ENCODE data around the gene DSCAM.

DSCAM gene

DNA sequence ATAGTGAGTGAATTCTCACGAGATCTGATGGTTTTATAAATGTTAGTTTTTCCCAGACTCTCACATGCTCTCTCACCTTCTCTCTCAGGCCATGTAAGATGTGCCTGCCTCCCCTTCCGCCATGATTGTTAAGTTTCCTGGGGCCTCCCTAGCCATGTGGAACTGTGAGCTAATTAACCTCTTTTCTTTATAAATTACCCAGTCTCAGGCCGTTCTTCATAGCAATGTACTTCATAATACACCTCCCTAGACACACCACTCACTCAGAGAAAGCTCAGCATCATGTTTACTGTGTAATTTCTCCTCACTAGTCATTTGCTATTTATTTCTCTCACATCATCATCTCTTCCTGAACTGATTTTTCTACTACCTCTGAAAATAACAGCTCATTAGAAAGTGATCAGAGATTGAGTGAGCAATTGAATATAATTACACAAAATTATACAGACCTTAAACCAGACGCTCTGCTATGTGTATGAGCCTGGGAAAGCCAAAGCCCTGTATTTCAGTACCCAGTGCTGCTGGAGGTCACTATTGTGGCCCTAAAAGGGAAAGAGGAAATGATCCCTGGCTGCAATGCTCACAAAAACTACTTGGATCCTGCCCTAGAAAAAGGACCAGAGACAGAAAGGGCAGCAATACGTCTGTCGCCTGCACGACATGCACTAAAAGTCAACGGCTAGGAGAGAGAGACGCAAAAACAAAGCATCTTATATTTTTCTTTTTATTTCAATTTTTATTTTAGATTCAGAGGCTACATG, 284.5 kb downstream of the DSCAM start:
- no peak for DNase-seq

DNA sequence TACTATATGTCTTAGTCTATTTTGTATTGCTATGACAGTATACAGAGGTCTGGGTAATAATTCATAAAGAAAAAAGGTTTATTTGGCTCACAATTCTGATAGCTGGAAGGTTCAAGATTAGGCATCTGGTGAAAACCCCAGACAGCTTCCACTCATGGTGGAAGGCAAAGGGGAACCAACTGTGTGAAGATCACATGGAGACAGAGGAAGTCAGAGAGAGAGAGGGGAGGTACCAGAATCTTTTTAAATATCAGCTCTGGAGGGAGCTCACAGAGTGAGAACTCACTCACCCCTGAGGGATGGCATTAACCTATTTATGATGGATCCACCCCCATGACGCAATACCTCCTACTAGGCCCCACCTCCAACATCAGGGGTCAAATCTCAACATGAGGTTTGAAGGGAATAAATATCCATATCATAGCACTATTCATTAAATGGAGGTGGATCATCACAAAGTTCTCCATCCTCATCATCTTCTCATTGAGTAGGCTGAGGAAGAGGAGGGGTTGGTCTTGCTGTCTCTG, 290.5 kb downstream of the DSCAM start:
- DNase-seq: no peak

DNA sequence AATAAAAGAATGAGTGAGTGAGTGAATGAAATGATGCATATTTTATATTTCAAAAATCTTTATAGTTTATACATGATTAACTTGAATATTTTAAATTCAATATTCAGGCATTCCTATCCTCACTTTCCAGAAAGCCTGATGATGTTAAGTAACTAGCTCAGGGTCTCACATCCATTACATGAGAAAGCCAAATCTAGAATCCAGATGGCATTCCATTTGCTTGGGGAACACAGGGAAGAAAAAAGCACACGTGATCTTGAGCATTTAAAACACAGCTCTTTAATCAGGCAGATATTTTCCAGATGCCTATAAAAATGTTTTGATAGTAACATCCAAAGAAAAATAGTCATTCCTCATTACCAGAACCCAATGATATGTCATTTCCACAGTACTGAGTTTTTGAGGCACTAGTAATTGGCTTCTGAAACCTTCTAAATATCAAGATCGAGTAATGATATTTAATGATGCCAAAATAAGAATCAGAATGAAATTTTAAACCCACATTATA, 291.9 kb downstream of the DSCAM start:
- no peak for DNase-seq

DNA sequence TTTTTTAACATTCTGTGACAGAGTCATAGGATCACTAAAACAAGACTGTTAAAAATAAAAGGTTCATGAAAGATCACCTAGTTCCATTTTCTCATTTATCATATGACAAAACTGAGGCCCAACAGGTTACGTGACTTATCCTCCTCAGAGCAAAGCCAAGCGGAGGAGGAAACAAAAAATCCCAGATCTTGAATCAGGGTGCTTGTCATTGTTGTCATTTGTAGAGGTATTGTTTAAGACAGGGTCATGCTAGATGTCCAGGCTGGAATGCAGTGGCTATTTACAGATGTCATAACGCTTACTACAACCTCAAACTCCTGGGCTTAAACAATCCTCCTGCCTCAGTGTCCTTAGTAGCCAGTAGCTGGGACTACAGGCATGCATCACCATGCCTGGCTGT, 293.2 kb downstream of the DSCAM start:
- DNase-seq: no peak

DNA sequence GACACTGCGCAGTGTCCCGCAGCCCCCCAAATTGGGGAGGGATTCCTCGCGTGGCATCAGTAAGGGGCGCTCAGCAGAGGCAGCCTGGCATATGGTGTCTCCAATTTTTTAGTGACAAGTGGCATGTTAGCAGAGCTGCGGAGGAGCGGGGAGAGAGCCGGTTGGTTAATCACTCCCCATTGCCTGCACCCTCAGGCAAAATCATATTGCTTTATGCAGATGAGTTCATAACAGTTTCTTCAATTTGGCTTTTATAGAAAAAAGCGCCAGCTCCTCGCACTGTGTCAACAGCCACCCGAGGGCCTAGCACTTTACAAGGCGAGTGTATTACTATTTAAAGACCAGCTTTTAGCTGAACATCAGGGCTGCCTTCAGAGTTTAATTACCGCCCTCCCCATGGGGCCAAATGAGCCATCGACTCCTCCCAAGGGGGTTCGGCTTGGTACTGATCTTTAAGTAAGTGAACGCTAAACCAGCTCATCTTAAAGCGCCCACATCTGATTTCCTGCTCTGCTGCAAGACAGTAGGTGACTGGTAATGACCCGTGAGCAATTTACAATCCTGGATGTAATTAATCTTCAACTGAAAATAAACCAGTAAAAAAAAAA, 298.9 kb downstream of the DSCAM start:
- DNase-seq: no peak

DNA sequence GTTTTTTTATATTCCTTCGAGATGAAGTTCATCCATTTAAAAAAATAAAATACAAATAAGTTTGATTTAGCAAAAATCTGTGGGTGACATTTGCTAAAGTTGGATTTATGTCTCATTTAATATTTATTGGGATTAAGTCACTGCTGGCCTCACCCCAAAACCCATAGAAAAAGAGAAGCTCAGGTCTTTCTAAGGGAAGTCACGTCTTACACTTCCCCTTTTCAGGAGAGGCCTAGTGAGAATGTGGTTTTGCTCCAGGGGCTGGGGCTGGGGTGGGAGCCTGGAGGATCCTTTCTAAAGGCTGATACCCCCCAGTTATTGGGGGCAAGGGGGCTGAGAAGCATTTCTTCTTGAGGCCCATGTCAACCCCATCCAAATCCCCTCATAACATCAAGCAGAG, 300.3 kb downstream of the DSCAM start:
- no peak for DNase-seq

DNA sequence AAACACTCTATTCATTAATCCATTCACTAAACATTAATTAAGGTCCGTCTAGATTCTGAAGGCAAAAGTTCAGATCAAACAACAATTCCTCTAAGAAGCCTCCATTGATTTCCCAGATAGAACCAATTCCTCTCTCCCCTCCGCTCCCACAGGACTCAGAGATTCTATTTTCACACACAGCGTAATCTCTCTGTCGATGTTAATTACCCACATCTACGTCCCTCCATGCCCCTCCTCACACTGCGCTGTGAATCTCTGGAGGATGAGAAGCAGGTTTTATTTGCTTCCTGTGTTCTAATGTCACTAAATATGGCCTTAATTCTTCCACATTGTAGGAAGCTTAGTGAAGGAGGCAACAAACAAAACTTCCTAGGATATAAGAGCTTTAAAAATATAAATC, 306.7 kb downstream of the DSCAM start:
- no peak for DNase-seq

DNA sequence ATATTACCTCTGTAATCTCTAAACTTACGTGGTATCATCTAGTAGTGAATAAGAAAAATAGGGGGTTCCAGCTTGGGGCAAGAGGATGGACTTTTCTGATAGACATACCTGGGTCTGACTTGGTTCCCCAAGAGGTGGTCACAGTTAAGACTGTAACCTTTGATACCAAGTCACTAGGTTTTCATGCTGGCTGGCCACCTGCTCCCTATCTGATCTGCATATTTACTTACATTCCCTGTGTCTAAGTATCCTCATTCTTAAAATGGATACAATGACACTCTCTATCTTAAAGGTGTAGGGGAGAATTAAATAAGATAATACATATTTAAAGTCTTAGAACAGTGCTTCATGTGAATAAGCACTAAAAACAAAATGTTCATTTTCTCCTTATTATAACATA, 312.1 kb downstream of the DSCAM start:
- no peak for DNase-seq

DNA sequence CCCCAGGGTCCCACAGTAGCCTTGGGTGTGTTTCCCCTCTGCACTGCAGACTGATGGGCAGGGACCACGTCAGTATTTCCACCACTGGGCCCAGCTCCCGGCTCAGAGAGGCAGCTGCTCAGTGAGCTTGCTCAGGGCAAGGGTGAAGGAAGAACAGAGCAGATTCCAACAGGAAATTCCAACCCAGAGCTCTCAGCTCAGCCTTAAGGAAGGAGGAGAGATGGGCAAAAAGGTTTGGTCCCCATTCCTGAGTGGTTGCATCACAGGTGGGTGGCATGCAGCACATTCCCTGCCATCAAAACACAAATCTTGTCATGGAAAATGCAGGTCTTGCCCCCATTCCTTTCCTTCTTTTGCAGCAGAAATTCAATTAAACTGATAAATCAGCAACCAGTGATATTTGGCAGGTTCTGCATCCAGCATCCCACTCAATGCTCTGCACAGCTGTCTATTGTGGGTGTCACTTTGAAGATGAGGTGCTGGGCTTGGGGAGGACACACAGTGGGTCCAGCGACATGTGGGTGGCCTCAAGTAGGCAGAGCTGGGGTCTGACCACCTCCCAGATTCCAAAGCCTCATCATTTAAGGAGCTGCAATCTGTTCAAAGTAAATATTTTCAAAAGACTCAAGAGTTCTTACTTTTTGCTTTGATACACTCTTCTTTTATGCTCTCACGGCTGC, 315.4 kb downstream of the DSCAM start:
- no peak for DNase-seq

DNA sequence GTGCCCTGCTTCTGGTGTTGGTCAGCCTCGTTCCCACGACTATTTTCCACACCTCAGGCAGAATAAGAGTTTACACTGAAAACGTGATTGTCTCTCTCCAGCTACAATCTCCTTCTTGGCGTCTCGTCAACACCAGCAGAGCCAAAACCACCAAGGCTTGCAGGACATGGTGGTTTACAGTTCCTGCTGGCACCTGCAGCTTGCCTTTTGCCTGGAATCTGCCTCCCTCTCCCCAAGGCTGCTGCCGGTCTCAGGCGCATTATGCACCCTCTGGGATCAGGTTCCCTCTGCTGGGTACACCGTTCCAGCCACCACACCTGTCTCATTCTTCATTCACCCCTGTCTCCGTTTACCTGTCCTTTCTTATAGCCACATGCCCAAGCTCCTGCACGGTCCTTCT, 315.9 kb downstream of the DSCAM start:
- DNase-seq: no peak

DNA sequence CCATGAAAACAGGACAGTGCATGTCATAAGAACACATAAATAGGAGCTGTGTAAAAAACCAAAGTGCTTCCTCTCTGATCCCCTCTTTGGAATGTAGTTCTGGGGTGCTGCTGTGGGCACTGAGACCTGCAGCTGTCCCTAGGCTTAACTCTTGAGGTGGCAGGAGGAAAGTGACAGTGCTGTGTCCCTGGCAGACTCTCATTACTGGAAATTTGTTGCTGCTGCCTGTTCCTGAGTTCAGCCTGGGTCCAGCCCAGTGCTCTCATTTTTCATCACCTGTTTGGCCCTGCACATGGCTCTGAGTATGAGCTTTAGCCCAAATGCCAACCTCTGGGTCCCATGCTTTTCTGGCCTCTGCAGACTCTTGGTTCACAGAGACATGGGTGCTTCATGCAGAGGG, 329.3 kb downstream of the DSCAM start:
- no peak for DNase-seq

DNA sequence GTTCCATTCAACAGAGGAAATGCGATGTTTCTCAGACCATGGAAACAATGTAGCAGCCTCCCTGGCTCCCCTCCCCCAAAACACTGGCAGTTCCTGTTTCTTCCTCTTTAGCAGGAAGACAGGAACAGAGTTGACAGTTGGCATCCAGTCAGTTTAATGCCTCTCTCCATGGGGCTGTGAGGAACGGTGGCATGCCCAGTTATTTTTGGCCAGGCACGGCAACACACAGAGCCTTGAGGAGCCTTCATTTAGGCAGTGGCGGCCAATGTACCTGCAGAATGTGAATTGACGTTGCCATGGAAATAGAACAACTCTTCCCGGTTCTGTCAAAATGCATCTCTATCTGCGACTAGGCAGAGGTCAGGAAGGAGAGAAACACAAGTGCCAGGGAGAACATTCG, 330.6 kb downstream of the DSCAM start:
- peak in 12 of 56 donors; percentile 1 to 15 (median 6) for DNase-seq

DNA sequence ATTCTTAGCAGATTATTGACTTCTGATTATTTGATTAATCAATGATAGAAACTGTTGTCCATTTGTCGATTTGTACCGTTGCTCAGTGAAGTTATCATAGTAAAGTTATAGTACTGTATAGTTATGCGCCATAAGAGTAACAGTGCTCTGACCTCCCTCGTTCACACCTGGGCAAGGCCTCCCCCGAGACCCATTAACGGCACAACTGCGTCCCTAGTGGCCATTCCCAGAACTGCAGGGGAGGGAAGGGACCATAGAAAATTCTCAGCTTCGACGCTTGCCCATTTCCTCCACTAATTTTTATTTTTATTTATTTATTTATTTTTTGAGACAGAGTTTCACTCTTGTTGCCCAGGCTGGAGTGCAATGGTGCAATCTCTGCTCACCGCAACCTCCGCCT, 334.4 kb downstream of the DSCAM start:
- peak in 1 of 56 donors; percentile 1 for DNase-seq

DNA sequence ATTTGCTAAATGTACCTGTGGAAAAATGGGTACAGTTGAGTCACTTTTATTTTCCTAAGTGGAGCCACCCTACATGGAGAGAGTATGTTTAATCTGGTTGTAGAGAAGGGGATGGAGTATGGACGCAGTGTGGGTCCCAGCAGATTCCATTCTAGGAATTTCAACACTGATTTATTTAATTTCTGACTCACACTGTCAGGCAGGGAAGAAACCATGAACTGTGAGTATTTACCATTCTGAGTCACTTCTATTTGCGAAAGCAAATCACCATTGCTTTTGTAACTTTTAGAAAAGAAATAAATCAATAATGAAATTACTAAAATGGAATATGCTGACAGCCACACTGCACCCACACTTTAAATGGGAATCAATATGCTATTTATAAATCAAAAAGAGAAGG, 339.0 kb downstream of the DSCAM start:
- DNase-seq: no peak

DNA sequence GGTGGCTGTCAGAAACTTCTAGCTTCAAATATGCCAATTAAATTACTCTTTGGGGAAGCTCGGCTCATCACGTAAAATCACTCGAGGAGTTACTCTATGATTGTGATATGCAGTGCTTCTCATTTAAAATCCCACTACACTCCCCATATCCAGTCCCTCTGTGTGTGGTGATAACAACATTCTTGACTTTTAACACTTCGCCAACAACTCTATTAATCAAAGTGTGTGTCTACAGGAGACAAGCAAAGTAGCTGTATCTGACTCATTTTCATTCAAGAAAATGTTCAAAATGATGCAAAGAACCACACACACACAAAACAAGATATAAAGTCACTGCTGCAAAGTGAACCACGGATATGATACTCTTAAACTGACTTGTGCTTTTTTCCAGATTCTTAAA, 341.3 kb downstream of the DSCAM start:
- DNase-seq: no peak

DNA sequence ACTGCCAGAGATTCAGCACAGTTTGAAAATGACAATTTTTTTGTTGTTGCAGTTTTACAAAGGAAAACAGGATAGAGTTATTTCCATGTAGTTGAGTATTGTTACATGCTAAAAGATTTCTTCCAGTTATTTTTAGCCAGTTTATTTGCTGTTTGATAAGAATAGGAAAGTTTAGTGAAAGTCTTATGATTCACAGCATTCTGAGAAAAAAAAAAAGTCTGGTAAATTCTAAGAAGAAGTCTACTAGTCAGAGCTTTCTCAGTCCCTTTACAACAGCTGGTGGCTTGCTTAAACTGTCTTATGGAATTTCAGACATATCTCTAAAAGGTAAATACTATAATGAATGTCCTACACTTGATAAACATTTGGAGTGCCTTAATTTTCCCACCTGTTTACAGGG, 341.7 kb downstream of the DSCAM start:
- no peak for DNase-seq

DNA sequence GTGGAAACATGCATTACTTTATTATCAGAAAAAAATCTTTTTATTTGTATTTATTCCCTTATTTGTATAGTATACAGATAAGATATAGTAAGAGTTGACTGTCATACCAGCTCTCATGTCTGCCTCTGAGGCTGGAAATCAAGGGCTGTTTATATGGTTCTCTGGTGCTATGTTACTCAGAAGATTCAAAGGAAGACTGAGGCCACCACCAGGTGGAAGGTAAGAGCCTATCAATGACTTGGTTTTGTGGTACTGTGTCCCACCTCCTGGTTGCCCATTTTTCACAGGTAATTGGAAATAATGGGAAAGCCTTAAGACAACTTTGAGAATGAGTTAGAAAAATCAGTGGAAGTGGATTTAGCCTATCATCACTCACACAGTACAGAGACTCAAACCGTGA, 342.1 kb downstream of the DSCAM start:
- no peak for DNase-seq

DNA sequence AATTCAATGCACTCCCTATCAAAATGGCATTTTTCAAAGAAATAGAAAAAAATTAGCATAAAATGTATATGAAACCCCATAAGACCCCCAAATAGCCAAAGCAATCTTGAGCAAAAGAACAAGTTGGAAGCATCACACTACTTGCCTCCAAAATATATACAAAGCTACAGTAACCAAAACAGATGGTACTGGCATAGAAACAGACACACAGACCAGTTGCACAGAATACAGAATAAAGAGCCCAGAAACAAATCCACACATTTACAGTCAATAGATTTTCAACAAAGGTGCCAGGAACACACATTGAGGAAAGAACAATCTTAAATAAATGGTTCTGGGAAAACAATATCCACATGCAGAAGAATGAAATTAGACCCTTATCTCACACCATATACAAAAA, 350.8 kb downstream of the DSCAM start:
- no peak for DNase-seq

DNA sequence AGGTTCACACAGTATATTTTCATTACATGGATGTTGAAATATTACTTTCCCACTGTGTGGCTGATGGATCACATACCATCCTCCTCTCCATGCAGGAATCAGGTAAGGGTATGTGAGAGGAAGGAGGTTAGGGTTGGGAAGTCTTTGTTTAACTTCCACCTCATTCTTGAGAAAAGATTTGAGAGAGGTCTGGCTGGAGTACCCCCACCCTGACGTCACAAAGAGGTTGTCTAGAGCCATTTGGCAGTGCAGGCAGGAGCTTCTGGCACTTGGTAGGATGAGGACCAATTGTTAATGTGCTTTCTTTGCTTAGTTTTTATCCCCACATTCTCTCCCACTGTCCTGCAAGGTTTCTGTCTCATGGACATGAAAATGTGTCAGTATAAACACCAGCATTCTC, 356.6 kb downstream of the DSCAM start:
- no peak for DNase-seq

DNA sequence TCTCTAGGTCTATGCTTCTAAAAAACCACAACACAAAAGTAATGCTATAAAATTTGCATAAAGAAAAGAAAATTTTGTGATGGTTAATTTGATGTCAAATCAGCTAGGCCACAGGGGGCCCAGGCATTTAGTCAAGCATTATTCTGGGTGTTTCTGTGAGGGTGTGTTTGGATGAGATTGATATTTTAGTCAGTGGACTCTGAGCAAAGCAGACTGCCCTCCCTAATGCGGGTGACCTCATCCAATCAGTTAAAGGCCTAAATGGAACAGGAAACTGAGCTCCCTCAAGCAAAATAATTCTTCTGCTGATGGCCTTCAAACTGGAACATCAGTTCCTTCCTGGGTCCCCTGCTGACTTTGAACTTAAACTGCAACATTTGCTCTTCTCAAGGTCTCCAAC, 358.0 kb downstream of the DSCAM start:
- no peak for DNase-seq

DNA sequence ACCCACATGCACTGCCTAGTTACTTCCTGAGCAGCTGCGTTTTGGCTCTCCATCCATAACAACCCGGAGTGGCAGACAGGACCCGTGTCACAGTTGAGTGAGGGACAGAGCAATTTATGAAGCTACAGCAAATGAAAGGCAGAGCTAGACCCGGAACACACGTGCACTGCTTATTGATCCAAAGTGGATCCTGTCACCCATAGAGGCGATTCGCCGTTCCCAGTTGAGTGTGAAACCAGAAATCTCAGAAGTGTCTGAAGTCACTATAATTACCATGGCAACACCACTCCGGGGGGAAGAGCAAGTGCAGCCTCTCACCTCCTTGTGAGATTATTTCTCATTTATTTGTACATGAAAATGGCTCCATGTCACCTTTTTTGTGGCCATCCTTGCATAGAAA, 365.2 kb downstream of the DSCAM start:
- no peak for DNase-seq

DNA sequence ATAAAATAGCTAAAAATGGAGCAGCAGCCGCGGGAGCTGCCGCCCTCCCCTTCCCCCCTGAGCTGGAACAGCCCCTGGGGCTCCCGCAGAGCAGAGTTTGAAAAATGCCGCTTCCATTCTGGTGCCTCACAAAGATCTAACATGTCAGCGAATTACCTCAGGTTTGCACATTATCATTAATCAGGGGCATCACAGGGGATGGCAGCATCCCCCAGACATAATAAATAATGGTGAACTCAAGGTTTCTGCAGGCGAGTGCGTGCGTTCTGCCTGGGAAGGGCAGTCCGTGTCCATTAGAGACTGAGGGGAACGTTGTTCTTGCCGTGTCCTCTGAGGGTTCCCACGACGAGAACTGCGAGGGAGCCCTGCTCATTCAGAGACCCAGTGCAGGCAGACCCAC, 372.4 kb downstream of the DSCAM start:
- no peak for DNase-seq

DNA sequence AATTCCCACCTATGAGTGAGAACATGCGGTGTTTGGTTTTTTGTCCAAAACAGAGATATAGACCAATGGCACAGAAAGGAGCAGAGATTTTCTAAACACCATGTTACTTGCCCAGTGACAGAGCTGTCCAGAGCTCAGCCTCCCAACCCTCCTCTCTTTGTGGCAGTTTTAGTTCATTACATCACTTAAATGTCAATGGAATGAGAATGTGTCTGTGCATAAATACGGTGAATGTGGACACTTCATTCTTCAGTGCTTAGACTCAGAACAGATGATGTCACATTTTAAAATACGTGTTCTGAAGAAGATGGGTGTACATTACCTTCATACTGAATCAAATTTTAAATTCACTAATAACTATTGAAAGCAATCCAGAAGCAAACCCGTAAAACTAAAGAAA, 374.9 kb downstream of the DSCAM start:
- DNase-seq: no peak
